ENCODE data around the gene PRR33.

PRR33 gene

DNA sequence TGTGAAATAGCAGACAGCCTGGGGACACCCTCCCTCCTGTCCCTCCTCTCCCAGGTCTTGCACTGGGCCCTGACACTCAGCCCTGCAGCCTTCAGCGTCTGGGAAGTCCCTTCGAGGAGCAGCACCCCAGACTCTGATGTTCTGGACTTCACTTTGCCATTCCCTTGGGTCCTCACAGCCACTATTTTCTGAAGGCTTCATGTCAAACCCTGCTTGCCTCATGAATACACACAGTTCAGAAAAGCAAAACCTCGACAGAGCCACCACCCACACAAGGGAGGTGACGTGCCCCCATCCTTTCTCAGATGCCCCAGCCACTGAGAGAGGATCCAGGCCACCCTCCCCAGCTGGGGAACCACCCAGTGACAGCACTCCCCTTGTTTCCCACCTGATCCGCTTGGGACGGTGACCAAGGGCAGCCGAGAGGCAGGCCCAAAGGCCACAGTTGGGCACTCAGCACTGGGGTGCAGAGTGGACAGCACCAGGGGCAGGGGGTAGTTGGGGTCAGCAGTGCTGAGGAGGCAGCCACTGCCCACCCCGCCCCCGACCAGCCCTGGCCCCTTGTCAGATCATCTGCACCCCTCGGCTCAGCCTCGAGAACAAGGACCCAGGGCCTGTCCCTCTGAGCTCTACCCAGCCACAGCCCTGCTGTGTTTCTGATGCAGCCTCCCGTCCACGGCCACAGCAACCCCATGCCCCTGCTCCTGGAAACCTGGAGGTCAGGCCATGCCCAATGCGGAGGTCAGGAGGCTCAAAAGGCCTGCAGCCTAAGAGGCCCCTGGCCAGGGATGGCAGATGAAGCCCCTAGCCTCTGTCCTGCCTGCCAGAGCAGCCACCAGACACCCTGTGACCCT is 24.7 kb upstream of the PRR33 start:
- DNase-seq (ENCODE audit: low read depth, low spot score): no peak

DNA sequence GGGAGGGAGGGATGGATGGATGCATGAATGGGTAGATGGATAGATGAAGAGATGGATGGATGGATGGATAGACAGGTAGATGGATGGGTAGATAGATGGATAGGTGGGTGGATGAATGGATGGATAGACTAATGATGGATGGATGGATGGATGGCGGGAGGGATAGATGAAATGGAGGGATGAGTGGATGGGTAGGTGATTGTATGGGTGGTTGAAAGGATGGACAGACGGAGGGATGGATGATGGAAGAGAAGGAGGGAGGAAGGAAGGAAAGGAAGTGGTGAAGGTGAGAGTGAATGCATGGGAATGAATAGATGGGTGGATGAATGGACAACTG is 24.1 kb upstream of the PRR33 start:
- no peak for DNase-seq (ENCODE audit: low read depth, low spot score)

DNA sequence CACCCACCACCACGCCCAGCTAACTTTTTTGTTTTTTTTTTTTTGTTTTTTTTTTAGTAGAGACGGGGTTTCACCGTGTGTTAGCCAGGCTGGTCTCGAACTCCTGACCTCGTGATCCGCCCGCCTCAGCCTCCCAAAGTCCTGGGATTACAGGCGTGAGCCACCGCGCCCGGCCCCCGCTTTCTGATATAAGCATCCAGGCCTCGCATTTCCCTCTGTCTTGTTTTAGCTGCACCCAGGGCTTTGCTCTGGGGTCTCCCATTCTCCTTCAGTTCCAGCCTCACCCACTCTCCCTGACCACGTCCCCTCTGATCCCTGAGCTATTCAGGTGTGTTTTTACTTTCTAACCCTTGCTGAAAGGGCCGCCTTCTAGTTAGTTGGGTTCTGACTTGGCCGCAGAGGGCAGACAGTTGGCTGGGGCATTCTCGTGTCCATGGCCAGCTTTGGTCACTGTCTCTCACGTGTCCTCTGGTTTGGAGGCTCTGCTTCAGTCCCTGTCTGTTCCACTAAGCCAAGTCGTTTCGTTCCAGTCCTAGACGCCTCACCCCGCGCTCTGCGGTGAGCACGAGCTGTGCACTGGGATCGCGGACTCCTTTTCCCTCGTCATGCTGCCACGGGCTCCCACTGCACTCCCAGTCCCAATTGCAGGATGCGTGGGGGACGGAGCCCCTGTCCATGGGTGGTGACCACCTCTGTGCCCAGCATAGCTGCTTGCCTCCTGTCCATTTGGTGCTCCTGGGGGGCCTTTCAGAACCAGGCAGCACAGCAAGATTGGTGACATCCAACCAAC is 21.8 kb upstream of the PRR33 start:
- DNase-seq (ENCODE audit: low read depth, low spot score): no peak

DNA sequence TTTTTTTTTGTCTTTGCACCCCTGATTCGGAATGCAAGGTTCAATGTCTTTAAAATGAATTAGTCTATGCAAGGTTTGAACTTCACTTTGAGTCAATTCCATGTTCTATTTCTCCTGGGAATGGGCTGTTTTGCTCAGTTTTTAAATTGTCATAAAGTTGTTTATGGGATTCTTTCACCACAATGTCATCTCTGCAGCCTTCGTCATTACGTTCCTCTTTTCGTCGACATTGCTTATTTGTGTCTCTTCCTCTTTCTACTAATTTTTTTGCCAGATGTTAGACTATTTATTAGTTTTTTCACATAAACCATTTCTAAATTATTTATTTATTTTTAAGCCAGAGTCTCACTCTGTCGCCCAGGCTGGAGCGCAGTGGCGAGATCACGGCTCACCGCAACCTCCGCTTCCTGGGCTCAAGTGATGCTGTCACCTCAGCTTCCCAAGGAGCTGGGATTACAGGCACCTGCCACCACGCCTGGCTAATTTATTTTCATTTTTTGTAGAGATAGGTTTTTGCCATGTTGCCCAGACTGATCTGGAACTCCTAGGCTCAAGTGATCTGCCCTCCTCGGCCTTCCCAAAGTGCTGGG is 20.7 kb upstream of the PRR33 start:
- no peak for DNase-seq (ENCODE audit: low read depth, low spot score)

DNA sequence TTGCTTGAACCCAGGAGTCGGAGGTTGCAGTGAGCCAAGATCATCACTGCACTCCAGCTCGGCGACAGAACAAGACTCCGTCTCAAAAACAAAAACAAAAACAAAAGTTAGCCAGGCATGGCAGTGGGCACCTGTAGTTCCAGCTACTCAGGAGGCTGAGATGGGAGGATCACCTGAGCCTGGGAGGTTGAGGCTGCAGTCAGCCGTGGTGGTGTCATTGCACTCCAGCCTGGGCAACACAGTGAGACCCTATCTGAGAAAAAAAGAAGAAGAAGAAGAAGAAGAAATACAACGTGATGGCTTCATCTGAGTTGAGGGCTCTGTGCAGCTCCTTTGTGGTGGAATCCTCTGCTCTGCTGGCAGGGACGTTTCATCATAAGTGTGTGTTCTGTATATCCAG is 17.8 kb upstream of the PRR33 start:
- DNase-seq (ENCODE audit: low read depth, low spot score): no peak

DNA sequence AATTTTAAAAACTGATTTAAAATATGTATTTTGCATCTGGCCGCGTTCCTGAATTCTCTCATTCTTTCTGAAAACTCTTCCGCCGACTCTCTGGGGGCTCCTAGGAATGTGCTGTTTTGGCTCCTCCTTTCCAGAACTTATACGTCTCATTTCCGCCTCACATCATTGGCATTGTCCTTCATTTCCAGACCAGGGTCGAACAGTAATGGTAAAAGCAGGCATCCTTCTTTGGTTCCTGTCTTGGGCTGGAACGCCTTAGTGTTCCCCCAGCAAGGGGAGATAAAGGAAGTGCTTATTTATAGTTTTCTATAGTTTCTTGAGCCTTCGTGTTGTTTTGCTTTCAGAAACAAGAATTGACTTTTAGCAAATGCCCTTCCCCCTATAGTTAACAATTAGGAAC is 16.9 kb upstream of the PRR33 start:
- DNase-seq (ENCODE audit: low read depth, low spot score): no peak

DNA sequence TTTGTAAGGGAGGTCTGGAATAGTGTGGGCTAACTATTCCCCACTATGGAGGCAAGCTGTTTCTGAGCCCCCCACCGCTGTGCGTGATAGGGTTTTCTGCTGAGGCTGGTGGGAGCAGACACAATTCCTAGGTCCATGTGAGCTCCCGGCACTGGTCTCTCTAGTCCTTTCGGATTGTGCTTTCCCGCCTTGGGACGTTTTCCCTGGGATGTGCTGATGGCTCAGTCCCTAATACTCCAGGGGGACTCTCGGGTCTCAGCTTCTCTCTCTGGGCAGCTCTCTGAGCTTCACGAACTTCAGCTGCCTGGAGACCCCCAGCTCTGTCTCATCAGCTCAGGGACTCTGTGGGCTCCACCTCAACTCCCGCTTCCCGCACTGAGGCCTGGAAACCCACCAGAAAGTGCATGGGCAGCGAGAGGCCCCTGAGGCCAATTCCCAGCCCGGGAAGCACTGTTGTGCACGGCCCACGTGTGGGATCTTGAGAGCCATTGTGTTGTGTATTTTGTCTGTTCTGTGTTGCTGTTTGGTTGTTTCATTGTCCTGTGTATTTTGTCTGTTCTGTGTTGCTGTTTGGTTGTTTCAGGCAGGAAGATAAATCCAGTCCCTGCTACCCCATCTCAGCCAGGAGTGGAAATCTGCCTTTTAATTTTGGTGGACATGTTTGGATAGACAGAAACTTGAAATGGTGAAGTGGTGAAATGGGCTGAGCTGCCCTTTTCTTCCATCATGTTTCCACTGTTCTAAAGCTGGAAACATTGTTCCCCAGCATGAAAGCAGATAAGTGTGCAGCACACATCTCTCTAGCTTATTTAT is 15.1 kb upstream of the PRR33 start:
- DNase-seq (ENCODE audit: low read depth, low spot score): no peak

DNA sequence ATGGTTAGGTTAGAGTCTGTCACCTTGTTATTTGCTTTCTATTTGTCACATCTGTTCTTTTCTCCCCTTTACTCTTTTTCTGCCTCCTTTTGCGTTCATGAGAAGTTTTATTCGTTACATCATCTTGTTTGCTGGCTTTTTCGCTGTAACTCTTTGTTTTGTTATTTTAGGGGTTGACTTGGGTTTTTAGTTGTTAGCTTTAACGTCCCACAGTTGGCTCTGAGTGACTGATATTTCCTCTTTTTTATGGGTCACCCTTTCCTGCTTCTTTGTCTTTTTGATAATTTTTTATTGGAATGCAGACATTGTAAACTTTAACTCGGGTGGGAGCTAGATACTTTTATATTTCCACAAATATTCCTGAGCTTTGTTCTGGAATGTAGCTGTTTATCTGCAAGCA is 14.5 kb upstream of the PRR33 start:
- DNase-seq (ENCODE audit: low read depth, low spot score): no peak

DNA sequence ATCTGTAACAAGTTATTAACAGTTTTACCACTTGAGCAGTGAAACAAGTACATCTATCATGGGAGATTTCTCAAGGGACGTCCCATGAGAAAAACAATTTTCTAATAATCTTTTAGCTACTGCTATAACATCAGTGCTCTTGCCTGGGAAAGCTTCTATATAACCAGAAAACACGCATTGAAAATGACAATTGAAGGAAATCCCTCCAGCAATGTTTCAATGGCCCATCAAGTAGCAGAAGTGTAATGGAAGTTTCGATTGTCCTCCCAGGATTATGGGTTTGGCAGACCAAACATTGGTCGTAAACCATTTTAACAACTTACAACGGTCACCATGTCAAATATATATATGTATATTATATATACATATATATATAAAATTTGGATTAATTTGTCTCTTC is 8.0 kb upstream of the PRR33 start:
- DNase-seq (ENCODE audit: low read depth, low spot score): no peak

DNA sequence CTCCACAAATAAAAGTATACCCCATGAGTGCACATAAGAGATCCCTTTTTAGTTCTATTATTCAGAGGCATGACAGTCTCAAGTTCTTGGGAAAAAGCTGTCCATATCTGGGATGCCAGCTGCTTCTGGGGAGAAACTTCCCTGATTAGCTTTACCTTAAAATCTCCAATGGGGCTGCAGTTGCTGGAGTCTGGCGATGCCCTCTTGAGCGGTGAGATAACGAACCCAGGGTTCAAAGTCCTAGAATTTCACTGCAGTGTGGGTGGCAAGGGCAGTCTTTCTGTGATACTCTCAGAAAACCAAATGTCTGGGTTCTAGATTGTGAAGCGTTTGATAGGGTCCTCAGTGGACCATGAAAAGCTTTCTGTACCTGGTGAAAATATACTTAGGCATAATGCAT is 7.4 kb upstream of the PRR33 start:
- DNase-seq (ENCODE audit: low read depth, low spot score): no peak

DNA sequence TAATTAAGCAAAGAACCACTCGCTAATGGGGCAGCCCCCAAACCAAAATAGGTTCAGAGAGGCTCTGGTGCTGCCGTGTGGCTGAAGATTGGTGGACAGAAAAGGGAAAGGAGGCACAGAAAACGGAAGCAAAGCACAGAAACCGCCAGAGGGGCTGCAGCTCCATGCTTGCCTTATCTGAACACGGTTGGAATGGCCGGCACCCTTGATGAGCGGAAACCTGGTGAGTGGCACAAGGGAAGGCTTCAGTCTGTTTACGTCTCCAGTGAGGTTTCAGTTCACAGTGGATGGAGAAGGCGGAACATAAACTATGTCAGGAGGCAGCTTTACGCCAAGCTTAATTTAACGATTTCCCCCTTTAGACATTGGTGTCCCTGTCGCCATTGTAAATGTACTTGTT is 5.2 kb upstream of the PRR33 start:
- DNase-seq (ENCODE audit: low read depth, low spot score): no peak

DNA sequence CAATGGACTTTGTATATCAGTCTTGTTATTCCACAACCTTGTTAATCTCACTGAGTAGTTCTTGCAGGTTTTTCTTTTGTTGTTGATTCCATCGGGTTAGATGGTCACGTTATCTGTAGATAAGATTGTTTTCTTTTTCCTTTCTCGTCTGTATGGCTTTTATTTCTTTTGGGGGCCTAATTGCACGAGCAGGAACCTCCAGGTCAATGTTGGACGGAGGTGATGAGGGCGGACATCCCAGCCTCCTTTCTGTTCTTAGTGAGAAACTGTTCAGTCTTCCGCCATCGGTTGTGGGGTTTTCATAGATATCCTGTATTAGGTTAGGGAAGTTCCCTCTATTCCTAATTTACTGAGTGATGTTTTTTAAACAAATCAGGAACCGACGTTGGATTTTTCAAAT is 4.8 kb upstream of the PRR33 start:
- no peak for DNase-seq (ENCODE audit: low read depth, low spot score)

DNA sequence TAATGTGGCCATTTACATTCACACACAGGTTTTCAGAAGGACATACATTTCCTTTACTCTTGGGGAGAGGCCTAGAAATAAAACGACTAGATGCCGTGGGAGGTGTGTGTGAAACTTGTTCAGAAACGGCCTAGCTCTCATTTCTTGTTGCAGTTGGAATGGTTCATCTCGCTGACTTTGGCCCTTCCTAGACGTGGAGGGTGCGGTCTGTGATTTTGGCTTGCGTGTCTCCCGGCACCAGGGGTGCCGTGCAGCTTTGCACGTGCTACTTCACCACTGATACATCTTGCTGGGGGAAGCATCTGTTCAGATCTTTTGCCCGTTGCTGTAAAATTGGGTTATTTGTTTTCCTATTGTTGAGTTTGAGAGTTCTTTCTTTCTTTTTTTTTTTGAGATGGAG is 3.1 kb upstream of the PRR33 start:
- DNase-seq (ENCODE audit: low read depth, low spot score): no peak

DNA sequence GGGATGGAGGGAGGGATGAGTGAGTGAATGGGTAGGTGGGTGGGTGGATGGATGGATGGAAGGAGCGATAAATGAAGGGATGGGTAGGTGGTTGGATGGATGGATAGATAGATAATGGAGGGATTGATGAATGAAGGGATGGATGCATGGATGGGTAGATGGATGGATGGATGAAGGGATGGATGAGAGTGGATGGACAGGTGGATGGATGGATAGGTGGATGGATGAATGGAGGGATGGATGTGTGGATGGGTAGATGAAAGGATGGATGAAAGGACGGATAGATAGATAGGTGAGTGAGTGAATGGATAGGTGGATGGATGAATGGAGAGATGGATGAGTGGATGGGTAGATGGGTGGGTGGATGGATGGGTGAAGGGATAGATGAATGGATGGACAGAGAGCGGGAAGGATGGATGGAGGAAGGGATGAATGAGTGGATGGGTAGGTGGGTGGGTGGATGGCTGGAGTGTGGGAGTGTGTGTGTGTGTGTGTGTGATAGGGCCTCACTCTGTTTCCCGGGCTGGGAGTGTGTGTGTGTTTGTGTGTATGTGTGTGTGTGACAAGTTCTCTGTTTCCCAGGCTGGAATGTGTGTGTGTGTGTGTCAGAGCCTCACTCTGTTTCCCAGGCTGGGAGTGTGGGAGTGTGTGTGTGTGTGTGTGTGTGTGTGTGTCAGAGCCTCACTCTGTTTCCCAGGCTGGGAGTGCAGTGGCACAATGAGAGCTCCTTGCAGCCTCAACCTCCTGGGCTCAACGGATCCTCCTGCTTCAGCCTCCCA is 2.1 kb upstream of the PRR33 start:
- no peak for DNase-seq (ENCODE audit: low read depth, low spot score)

DNA sequence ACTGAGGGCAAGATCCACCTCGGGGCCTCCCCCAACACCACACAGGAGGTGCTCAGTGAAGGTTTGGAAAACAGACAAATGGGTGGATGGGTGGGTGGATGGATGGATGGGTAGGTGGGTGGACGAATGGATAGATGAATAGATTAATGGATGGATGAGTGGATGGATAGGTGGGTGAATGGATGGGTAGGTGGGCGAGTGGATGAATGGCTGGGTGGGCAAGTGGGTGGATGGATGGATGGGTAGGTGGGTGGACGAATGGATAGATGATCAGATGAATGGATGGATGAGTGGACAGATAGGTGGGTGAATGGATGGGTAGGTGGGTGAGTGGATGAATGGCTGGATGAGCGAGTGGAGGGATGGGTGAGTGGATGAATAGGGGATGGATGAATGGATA is 863 bp upstream of the PRR33 start:
- DNase-seq (ENCODE audit: low read depth, low spot score): no peak

DNA sequence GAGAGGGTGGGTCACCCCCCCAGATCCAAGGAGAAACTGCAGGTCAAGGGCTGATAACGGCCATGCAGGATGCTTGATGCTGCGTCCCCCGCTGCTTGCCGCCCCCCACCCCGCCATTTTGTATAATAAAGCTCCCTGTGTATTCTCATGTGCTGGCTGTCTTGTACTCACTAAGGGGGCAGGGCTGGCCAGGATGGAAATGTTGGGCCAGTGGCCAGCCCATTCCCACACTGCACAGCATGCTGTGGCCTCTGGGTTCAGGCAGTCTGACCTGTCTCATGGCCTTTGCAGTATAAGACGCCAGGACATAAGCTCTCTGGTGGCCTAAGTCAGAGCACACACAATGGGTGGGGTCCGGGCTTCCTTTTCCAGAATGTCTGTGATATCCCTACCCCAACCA is 421 bp upstream of the PRR33 start:
- DNase-seq (ENCODE audit: low read depth, low spot score): no peak

DNA sequence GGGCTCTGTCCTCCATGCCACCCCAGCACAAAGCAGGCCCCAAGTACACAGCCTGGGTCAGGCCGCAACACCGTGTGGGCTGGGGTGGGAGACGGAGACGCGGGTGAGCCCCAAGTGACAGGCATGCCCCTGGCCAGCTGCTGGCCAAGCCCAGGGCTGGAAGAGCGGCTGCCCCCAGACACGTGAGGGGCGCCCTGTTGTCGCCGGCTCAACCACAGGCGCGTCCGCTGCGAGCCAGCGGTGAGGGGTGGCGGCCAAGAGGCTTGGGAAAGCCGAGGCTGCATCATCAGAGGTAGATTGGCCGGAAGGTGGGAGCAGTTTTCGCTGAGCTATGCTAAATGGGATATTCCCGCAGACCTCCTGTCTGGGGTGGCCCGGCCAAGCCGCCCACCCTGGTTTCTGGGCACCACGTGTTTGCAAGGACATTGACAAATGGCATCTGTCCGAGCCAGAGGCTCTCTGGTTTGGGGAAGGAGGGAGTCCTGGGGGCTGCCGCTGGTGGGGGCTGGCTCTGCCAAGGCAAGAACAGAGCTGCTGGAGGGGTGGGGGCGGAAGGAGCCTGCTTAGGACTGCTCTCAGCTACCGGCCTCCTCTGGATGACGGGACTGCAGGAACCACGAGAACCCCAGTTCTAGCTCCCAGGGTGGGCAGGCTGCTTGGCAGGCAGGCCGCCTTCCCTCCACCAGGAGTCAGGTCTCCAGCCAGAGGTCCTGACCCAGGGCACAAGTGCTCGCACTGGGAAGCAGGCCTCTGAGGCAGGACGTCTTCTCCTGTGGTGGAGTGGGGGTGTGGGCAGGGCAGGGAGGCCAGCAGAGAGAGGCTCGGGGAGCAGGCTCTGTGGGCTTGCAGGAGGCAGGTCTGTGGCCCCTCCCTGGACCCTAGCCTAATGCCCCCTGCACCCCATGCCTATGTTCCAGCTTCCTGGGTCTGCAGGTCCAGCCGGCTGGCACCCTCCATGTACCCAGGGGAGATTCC is 552 bp downstream of the PRR33 start:
- no peak for DNase-seq (ENCODE audit: low read depth, low spot score)

DNA sequence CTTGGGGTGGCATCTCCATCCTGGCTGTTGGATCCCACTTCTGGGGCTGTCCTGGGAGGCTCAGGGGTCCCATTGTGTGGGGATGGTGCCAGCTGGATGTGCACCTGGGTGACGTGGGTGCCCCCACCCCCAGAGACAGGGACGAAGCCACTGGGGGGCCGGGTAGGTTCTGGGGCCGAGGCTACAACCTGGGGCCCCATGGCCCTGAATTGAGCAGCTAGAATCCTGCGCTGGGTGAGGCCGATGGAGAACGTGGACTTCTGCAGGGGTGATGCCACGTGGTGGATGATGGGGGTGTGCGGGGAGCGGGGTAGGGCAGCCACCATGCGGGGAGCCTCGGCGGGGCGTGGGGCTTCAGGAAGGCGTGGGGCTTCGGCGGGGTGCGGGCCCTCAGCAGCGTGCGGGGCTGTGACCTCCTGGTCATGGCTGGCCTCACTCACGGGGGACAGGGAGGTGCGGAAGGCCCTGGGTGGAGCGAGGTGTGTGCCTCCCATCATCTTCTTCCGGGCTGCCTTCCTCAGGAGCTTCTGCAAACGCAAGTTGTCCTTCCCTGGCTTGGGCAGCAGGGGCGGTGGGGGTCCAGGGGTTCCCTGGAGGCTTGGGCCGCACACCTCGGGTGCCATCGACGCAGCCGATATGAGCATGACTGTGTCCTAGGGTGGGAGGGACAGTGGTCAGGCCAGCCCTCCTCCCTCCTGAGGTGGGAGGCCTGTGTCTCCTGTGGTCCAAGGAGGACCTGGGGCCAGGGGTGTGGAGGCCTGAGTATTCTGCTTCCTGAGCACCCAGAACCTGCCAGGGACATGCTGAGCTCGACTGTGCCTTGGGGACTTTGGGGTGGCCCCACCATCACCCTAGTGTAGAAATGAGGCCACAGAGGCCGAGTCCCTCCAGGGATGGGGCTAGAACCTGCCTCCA is 1.5 kb downstream of the PRR33 start:
- DNase-seq (ENCODE audit: low read depth, low spot score): no peak

Measured in smooth muscle cell of the brain vasculature (primary cell).